ENCODE measurements around the gene REG4.
"Not testable (repeated sequence)": the region's sequence is repeated elsewhere in the genome, so short reads cannot be mapped to it uniquely, and the experiment has no call there.

Gene REG4

DNA sequence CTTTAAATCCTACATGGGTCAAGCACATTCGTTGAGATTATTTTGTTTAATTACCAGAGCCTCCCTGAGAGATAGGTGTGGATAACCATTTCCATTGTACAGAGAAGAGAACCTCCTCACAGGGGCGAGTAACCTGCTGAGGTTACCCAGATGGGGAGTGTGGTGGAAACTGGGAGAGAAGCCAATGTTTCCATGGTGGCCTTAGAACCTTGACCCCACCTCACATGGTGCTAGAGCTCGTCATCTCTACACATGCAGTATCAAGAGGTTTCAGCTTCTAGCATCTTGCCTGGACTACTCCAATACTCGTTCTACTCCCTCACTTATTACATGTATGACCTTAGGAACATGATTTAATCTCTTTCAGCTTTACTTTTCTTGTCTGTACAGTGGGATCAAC, 4.8 kb downstream of the REG4 start:
- DNase-seq (ENCODE audit: low read depth), result no peak

DNA sequence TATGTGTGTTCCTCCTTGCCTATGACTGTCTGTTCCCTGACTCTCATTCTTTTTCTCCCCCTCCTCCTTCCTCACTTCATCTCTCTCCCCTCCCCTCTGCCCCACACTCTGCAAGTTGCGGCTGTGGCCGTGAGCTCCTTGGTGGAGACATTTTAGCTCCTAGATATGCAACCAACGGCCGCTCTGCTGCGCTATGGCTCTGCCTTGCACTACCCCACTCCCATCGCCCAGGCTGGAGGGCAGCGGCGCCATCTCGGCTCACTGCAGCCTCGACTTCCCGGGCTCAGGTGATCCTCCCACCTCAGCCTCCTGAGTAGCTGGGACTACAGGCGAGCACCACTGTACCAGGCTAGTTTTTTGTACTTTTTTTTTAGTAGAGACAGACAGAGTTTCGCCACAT, 5.5 kb downstream of the REG4 start:
- DNase-seq (ENCODE audit: low read depth), result no peak

DNA sequence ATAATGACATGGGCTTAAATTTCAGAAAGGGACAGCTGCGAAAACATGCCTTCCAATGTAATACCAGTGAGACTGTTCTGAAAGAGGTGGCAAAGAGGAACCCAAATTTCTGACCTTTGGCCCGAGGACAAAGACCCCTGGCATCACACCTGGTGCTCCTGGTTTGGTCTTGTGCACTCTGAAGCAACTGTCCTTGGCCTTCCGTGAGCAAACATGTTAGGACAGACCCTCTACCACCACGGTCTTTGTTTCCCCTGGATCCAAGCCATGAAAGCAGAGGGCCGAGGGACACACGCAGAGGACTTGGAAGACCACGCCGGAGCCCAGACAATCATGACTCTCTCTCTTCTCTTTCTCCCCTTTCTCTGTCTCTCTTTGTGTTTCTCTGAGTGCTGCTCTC, 6.0 kb downstream of the REG4 start:
- no peak for DNase-seq (ENCODE audit: low read depth)

DNA sequence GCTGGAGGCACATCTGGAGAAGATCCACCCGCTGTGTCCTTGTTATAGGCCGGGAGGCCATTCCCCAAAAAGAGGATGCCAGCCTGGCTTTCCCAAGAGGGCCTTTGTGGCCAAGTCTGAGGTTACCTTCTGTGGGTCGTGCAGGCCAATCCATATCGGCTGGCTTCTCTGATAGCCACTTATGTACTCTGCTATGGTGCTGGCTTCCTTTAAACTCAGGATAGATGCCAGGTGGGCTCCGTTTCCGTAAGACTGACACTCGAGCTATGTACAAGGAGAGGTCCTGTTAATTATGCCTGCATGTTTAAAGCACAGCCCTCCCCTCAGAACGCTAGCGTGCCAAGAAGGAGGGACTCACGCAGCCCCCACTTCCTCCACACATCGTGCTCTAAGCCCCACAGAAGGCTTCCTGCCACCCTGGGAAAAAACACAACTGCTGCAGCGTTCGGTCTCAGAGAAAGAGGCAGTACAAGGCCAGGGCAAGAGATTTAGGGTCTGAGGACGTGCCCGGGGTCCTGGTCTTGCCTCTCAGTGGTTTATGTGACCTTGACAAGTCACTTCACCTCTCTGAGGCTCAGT, 11.6 kb downstream of the REG4 start:
- DNase-seq (ENCODE audit: low read depth), result no peak

DNA sequence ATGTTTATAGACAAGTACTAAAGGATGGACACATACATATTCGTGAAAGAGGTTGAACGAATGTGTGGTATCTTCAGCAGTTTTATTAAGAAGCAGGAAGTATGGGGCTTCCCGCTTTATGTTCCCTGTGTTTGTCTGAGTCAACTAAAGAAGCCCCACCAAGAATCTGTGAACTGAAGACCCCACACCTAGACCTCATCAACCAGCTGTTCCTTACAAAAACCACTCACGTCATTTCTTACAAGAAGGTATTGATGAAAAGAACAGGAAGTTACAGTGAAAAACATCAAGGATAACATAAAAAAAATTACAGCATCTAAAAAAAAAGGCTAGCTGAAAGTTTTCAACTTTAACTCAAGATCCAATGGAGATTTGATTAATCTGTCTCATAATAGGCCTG, 12.3 kb downstream of the REG4 start:
- DNase-seq (ENCODE audit: low read depth), result no peak

DNA sequence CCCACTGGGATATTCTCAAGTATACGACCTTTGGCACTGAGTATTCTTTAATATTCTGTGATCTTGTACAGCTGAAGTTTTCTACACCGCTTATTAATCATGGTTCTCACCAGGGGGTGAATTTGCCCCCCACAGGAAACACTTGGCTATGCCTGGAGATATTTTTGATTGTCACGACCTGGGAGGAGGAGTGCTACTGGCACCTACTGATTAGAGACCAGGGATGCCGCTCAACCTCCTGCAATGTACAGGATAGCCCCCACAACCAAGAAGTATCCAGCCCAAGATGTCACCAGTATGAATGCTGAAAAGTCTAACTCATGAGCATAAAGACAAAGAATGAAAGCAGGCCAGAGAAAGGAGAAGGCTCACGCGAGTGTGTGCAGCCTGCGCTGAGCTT, 13.7 kb downstream of the REG4 start:
- DNase-seq (ENCODE audit: low read depth), result no peak

DNA sequence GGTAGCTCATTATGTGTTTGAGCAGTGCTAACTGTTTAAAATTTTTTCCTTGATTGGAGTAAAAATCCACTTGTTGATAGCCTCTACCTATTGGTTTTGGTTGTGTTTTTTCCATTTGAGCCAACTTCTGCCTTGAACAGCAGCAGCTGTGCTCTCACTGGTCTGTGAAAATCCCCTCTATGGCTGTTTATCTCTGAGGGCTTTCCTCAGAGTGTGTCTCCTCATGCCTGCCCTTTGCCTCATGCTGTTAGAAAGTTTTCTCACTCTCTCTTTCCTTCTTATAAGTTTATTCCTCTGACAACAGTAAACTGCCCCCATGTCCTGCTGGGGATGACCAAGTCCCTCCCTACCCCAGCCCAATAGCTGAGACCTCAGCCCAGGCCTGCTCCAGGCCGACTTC, 14.1 kb downstream of the REG4 start:
- no peak for DNase-seq (ENCODE audit: low read depth)

DNA sequence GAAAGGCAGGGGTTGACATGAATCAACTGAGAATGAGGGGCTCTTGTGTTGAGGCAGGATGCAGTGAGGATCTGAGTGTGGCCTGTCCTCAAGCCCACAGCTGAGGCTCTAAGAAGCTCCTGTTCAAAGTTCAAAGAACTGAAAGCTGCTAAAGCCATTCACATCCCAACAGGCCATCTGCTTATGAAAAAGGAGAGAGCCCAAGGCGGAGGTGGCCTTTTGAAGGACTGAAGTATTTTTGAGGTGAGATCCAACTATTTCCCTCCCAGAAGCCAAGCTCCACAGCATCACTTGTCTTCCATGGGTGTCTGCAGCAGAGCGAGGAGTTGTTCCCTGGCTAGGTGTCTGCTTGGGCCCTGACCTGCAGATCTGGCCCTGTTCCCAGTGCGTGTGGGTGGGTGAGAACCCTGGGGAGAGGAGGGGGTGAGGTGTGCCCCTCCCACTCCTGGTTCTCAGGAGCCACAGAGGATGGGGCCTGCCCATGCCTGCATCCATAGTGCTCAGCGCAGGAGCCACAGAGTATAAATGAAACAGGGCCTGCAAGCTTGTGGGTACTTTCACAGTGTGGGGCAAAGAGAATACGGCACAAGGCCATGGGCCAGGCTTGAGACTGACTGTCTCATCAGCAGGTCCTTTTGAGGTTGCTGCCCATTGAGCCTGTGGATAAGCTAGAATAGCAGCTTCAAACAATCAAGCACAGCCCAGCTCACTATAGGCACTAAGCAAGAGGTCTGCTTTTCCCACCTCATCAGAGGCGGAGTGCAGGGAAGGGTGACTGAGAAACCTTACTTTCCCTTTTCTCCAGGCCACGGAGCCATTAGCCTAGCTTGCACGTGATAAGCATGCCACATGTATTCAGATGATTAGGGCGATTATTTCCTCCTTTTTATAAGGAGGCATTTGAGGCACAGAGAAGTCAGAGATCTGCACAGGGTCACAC, 15.7 kb downstream of the REG4 start:
- DNase-seq (ENCODE audit: low read depth), result no peak

DNA sequence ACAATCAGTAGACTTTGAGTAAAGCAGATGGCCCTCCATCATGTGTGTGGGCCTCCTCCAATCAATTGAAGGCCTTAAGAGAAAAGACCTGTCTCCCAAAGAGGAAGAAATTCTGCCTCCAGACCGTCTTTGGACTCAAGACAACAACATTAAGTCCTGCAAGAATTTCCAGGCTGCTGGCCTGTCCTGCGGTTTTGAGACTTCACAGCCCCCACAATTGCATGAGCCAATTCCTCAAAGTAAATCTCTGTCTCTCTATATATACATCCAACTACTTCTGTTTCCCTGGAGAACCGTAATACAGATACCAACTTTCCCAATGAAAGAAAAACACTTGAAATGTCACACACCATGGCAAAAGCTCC, 16.4 kb downstream of the REG4 start:
- DNase-seq (ENCODE audit: low read depth), result no peak

DNA sequence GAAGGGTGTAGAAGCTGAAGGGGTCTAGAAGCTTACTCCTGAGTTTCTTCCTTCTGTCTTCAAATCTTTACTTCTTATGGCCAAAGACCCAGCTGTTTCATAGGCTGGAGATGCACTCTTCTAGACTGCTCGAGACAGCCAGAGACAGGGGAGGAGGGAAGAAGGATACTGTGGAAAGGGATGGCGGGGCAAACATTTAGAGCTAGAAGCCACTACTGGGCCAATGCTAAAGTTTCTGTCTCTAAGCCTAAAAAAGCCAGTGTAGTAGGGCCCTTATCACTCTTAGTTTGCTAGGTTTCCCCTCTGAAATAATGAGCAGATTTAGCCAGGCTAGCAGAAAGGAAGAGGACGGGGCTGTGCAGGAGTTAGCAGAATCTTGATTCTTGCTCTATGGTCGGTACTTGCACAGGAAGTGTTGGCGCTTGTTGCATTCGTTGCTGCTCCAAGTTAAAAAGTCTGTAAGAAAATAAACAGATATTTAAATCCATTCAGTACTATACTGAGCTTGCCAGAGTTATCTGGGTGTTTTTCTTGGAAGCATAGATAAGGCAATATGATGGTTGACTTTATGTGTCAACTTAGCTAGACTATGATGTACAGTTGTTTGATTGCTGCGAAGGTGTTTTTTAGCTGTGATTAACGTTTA, 16.9 kb downstream of the REG4 start:
- DNase-seq (ENCODE audit: low read depth), result no peak

DNA sequence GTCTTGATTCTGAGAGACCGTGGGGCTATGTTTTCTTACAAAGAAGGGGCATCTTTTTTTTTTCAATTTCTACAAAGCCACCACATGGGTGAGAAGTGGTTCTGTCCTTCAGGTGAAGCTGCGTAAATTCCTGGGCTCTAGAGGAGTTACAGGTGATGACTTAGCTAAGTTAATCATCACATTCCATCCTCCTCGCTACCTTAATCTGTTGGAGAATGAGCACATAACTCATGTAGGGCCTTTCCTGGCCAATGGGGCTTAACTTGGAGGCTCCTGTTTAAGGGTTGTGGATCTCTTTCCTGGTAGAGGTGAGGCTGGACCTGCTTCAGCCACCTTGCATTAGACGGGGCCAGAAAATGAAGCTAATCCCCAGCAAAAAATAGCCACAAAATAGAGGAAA, 19.9 kb downstream of the REG4 start:
- no peak for DNase-seq (ENCODE audit: low read depth)

DNA sequence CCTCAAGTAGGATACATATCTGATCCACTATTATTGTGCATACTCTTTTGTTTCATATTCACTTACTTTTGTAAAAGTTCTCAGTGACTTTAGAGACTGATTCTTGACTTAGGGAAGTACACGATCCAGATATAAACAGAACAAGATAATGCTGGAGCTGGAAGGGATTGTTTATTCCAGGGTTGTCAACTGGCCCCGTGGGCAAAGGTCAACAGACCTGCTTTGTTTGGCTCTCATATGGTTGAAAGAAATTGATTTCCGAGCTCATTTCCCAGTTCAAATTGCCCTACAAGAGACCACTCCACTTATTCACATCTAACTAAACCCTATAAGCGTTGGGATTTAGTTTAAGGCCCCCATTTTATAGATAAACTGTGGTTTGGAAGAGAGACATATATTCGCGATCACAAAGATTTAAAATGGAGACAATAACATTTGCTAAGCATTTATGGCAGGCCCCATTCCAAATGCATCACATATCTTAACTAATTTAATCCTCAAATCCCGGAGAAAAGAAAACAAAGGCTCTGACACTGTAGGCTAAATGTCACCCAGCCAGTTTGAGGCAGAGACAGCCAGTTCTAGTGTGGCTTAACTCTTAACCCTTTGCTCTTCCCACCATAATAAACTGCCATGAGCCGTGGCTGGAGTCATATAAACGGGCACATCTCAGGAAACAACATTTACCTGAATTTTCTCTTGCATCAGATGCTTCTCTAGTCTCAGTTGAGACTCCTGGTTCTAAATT, 20.6 kb downstream of the REG4 start:
- no peak for DNase-seq (ENCODE audit: low read depth)

DNA sequence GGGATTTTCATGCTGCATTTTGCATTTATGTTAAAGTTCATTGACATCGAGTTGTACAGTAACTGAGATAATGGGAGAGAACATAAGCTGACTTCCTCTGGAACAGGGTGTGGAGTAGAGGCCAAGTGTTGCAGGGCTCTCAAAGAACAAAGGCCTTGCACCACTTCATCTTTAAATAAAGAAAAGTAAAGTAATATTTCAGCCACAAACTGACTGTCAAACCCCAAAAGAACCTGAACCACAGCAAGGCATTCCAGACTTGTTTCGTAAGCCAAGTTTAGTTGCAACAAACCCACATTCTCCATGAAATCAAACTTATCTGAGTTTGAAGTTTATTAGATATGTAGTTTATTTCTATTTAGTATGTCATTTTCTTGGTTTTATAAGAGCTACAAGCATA, 23.5 kb downstream of the REG4 start:
- DNase-seq (ENCODE audit: low read depth), result no peak

DNA sequence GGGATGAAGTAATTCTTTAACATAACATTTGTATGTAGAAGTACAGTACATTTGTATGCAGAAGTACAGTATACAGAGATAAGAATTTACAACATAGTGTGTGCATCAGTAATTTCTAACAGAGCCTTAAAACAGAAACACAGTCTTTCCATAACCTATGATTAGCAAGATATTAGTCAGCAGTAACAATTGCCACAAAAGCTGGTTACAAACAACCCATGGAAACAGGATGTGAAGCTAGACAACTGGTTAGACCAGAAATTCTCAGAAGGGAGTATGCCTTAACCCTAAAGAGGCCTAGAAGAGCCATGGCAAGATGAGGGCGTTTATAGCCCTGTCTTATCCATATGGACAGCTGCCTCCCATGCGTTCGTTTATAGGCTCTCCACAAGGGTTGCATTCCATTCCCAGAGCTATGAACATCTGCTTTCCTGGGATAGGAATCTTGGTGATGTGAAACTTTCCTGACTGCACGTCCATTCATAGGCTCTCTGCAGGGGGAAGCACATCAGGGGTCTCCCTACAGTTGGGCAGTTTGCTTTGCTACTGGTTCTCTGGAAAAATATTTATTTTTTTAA, 24.7 kb downstream of the REG4 start:
- DNase-seq (ENCODE audit: low read depth), result not testable (repeated sequence)

DNA sequence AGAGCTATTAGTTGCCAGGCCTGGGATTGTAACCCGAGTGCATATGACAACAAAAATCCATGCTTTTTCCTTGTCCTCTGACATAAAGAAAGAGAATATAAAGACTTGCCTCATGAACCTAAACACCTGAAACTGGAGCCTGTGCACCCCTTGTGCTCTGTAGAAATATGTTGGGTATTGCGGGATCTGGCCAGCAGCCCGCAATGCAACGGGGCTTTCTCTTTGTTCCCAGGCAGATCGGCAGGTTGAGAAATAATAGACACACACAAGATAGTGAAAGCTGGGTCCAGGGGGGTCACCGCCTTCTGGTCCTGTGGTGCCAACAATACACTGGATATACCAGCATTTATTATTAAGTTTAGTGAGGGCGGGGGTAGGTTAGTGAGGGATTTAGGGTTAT, 25.2 kb downstream of the REG4 start:
- not testable (repeated sequence) for DNase-seq (ENCODE audit: low read depth)

DNA sequence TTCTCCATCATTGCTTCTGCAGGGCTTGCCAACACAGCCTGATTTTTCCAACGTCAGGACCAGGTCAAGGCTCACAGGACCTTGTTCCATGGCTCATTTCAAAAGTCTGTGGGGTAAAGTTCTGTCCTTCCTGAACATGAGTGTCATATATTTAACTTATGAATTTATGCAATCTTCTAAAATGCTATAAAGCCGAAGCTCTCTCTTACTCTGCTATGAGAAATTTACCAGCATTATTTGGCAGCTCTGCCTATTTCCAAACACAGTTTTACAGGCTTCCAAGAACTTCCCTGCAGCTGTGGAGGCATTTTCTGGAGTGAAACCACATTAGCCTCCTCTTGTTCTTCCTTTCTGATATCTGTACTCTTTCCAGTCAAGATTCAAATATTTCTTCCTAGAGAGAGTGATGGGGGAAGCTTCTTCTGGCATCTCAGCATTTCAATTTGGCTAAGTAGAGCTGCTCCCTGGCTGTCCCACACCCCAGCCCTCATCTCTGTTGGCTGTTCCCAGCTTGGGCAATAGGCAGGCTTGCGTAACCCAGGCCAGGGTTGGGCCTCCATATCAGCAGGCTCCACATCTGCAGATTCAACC, 27.0 kb downstream of the REG4 start:
- DNase-seq (ENCODE audit: low read depth), result no peak

DNA sequence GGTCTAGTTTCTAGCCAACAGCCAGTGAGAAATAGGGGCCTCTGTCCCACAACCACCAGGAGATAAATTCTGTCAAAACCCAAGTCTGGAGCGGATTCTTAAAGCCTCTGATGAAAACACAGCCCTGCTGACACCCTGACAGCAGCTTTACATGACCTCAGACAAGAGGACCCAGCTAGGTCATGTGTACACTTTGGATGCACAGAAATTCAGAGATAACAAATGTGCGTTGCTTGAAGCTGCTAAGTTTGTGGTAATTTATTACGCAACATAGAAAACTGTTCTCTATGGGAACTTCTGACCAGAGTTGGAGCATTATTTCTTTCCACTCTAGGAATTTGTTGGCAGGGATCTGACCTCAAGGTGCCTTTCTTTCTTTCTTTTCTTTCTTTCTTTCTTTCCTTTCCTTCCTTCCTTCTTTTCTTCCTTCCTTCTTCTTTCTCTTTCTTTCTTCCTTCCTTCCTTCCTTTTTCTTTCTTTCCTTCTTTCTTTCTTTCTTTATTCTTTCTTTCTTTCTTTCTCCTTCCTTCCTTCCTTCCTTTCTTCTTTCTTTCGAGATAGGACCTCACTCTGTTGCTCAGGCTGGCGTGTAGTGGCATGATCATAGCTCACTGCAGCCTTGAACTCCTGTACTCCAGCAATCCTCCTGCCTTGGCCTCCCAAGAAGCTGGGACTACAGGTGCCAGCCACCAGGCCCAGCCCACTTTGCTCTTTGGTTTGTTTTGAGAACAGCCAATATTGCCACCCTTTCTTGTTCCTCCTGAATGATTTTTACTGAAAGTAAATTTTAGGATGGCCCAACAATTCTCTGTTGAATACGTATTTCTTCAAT, 27.7 kb downstream of the REG4 start:
- DNase-seq (ENCODE audit: low read depth), result no peak

DNA sequence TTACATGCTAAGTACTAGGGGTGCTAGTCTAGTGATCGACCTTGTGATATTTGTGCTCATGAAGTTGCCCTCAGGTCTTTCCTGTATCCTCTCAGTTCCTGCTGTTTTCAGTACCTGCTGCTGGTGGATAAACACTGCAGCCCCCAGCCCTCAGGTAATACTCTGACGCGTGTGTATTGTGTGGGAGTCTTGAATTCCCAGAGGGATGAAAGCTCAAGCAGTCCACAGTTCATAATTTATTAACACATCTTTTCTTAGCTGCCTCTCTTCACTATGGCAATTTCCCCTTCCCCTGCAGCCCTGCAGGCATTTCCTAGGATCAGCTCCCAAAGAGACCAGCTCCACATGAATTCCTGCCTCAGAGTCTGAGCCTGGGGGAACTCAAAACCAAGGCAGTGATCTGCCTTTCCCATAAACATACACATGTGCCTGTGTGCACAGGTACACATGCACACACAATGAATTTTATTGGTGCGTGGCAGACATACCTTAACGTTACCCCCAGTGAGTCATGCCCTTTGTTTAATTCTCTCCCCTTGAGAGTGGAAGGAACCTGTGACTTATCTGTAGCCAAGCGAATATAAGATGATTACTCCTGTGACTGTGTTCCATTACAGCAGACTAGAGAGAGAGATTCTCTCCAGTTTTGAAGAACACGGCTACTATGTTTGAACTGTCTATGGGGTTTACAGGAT, 28.5 kb downstream of the REG4 start:
- no peak for DNase-seq (ENCODE audit: low read depth)

DNA sequence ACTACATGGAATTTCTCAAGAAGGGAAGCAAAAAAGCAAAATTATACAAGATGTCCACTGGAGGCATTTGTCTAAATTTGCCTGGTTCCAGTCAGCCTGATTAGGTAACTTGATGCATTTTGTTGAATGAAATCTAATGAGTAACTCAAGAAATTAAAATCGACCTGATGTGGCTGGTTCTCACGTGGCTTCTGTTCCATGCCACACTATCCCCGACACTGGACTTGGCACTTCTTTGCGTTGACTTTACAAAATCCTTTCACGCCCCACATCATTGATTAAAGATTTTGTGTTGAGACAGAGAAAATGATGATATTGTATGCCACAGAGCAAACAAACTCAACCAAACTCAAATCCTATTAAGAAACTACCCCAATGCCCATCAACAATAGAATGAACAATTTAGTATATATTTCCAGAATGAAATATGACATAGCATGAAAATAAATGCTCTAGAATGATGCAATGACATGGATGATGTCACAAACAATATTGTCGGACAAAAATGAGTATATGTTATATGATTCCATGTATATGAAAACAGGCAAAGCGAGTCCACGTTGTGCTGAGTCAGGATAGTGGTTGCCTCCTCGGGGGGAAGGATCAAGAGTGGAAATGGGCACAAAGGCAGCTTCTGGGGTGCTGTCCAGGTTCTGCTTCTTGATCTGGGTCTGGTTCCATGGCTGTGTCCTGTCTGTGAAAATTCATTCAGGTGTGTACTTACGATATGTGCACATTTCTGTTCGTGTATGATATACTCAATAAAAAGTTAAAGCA, 29.6 kb downstream of the REG4 start:
- DNase-seq (ENCODE audit: low read depth), result no peak
